GM19463 (cell line): ENCODE results near the gene CA14.
A peak's percentile ranks its signal among the peaks of the same experiment; 100 is the strongest.
"Not testable (repeated sequence)": the region's sequence is repeated elsewhere in the genome, so short reads cannot be mapped to it uniquely, and the experiment has no call there.

Source experiments
- ATAC-seq: cut with Tn5 transposase; IDR thresholded peaks from one replicate; pipeline ENCODE4 v1.9.1; 2021; ENCODE audit warnings: mild to moderate bottlenecking, moderate library complexity; ENCODE audit not compliant: unreplicated experiment

The CA14 gene

DNA sequence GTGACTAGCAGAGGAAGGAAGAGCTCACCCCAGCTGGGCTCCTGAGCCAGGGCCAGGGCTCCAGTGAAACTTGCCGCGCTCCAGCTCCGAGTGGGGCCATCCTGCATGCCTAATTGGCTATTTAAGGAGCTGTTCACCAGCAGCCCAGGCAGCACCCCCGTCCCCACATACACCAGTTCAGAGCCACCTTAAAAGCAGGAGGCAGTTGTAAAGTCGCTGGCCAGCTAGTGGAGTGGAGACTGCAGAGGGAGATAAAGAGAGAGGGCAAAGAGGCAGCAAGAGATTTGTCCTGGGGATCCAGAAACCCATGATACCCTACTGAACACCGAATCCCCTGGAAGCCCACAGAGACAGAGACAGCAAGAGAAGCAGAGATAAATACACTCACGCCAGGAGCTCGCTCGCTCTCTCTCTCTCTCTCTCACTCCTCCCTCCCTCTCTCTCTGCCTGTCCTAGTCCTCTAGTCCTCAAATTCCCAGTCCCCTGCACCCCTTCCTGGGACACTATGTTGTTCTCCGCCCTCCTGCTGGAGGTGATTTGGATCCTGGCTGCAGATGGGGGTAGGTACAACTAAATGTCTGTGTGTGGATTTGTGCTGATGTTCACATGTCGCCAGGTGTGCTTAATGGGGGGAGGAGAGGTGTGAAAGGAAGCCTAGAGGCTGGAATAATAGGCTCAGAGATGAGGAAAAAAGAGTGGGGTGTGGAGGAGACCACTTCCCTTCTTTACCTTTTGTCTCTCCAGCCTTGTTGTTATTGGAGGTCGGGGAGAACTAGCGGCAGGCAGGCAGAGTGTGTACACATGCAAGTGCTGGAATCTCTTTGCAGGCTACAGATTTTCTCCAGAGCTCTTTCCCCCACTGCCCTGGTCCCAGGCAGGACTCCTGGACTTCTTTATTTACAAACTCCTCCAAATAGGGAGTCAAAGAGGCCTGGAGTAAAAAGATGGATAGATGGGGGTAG lies at the start of gene CA14:
Gene CA14, plus strand, starts transcription at position 151 of the 962 bp plus-strand sequence. Its CDS starts 355 bp downstream, at position 506.
- ATAC-seq: no peak

- not testable (repeated sequence) for ATAC-seq
These were observed 49.1 kb upstream of the CA14 start for GRCh38 chr1:150208460-150208859.

GRCh38 chr1:150210091-150210490 lies 47.5 kb upstream of the CA14 start:
- ATAC-seq: no peak

DNA sequence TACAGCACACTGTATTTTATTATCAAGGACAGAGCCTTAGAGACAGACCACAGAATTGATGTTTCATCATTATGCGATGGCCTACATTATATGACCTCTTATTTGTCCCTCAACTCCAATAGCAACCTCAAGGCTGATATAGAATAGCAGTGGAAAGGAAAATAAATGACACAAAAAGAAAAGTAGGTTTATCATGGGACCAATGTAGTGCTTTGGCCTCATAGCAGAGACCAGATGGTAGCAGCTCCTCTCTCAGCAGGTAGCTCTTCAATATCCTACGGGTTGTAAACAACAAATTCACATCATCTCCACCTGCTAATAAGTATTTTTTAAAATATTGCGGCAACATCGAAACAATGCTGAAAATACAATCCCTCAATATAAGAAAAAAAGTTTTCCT lies 46.9 kb upstream of the CA14 start:
- no peak for ATAC-seq

GRCh38 chr1:150212070-150212469 lies 45.5 kb upstream of the CA14 start:
- ATAC-seq: no peak

DNA sequence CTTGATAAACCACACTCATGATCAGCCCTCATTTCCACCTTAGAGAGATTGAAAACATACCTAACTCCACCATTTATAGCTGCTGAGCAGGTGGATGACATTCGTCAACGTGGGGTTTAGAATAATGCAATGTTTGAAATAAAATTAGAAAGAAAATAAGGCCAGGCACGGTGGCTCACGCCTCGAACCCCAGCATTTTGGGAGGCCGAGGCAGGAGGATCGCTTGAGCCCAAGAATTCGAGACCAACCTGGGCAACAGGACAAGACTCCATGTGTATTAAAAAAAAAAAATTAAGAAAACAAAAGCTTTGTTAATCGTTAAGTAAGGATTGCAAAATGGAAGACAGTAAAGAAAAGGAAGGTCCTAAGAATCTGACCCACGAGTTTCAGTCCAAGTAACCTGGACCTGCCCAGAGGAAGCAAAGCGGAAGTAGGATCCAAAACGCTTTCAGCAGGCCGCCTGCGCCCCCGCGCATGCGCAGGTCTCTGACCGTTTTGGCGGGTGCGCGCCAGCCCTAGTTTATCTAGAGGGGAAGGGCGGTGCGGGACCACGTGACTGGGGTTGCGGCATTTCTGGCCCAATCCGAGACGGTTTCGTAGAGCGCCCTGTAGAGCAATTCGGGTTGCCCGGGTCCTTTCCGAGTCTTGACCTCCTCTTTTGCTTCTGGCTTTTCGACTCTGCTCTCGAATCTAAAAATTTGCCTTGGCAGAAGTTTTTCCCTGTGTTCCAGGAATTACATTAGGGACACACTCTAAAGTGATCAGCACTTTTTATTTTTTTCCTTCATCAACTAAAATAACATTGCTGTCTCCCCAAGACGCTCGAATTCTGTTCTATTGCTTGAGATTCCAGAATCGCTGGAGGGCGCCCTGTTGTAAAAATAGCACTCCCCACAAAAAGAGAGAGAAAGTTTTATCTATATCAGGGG lies 44.1 kb upstream of the CA14 start:
- ATAC-seq: peak; percentile 89

DNA sequence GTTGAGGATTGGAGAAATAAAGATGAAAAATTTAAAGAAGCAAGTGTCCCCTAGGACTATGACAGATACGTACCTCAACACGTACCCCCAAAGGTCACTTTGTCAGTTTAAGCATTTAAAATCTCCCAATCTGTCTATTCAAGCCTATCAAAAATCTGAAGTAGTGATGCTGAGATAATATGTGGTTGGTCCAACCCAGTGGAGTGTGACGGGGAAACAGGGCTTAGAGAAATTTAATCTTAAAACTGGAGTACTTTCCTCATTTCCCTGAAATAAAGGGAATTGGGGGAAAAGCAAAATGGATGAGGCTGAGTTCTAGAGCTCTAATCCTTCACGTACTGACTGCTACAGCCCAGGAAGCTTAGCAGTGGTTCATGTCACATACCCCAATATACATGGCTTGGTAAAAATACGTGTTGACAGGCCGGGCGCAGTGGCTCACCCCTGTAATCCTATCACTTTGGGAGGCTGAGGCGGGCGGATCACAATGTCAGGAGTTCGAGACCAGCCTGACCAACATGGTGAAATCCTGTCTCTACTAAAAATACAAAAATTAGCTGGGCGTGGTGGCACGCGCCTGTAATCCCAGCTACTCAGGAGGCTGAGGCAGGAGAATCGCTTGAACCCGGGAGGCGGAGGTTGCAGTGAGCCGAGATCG lies 43.3 kb upstream of the CA14 start:
- ATAC-seq: not testable (repeated sequence)

DNA sequence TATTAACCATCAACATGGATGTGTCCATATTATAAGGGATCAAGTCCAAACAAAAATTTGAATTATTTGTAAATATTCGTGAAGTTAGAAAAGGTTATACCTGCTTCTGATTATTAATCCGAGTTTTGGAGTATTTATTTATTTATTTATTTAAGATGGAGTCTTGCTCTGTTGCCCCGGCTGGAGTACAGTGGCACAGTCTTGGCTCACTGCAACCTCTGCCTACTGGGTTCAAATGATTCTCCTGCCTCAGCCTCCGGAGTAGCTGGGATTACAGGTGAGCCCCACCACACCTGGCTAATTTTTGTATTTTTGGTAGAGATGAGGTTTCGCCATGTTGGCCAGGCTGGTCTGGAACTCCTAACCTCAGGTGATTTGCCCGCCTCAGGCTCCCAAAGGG lies 41.7 kb upstream of the CA14 start:
- not testable (repeated sequence) for ATAC-seq

DNA sequence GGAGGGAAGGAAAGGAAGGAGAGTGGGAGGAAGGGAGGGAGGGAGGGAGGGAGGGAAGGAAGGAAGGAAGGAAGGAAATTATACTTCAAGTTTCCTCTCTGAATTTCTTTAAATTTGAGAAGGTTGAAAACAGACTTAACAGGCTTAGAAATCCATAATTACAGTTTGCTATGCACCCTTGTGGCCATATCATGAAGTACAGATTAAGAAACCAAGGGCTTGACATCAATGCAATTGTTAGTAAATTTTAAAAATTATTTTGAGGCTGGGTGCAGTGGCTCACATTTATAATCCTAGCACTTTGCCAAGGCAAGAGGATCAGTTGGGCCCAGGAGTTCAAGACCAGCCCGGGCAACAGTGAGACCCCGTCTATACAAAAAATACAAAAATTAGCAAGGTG lies 36.0 kb upstream of the CA14 start:
- no peak for ATAC-seq

DNA sequence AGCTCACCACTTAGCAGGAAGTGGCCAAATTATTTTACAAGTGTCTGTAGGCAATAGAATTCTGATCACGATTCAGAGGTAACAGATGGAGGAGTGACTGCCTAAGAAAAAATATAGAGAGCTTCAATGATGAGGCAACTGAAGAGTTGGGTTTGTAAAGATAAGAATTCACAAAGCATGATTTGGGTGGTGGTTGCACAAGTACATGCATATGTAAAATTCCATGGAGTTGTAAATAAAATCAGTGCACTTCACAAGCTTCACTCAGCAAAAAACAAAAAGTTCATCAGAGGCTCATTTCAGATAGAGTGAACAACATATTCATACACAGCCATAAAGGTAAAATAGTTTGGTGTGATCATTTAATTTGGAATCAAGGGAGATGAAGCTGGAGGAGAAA lies 32.6 kb upstream of the CA14 start:
- ATAC-seq: no peak

GRCh38 chr1:150225546-150225945 lies 32.0 kb upstream of the CA14 start:
- ATAC-seq: no peak

GRCh38 chr1:150226486-150226885 lies 31.1 kb upstream of the CA14 start:
- ATAC-seq: no peak

DNA sequence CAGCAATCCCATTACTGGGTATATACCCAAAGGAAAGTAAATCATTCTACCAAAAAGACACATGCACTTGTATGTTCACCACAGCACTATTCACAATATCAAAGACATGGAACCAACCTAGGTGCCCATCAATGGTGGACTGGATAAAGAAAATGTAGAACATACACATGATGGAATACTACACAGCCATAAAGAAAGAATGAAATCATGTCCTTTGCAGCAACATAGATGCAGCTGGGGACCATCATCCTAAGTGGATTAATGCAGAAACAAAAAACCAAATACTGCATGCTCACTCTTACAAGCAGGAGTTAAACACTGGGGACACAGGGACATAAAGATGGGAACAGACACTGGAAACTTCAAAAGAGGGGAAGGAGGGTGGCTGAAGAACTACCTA lies 30.3 kb upstream of the CA14 start:
- ATAC-seq: no peak

DNA sequence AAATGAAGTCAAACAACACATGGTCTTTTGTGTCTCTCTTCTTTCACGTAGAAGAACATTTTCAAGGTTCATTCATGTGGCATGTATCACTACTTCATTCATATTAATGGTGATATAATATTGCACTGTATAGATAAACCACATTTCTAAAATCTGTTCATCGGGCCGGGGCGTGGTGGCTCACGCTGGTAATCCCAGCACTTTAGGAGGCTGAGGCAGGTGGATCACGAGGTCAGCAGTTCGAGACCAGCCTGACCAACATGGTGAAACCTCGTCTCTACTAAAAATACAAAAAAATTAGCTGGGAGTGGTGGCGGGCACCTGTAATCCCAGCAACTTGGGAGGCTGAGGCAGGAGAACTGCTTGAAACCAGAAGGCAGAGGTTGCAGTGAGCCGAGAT lies 29.3 kb upstream of the CA14 start:
- not testable (repeated sequence) for ATAC-seq

GRCh38 chr1:150232921-150233320 lies 24.7 kb upstream of the CA14 start:
- ATAC-seq: not testable (repeated sequence)

DNA sequence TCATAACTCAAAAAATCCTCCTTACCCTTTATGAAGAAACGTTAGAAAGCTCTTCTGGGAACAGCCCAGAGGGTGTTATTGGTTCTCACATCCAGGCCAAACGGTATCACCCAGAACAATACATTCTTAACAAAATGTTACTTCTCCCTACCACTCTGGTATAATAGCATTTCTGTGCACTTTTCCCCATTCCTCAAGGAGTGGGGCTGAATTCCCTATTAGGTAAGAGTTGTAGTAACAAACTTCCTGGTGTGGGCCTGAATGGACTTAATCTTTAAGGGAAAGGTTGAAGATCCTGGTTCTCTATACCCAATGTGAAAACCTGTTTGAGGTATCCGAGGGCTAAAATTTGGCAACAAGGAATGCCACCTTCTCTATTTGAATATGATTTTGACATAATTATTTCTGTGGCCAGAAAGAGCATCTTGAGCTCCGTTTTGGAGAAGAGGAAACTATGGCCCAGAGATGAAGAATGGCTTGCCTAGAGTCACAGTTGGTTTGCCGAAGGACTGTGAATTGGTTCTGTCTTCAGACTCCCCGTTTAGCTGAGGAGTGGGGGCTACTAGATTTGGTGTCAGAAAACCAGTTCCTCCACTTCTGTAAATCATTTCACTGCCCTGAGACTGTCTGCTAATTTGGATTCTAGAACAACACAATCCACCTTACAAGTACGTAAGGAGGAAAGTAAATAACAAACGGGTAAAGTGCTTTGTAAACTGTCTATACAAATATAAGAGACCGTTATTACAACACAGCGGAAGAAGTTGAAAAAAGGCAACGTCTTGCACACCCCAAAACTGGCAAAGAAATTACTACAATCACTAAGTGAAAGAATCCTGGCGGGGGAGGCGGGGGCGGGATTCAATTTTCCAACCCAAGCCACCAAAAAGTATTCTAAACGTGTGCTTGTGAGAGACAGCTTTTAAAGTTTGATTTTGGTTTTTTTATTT lies 23.9 kb upstream of the CA14 start:
- no peak for ATAC-seq

GRCh38 chr1:150234309-150234565 lies 23.3 kb upstream of the CA14 start:
- ATAC-seq: no peak

- peak; percentile 48 for ATAC-seq
These were observed 22.8 kb upstream of the CA14 start for GRCh38 chr1:150234566-150235293.

DNA sequence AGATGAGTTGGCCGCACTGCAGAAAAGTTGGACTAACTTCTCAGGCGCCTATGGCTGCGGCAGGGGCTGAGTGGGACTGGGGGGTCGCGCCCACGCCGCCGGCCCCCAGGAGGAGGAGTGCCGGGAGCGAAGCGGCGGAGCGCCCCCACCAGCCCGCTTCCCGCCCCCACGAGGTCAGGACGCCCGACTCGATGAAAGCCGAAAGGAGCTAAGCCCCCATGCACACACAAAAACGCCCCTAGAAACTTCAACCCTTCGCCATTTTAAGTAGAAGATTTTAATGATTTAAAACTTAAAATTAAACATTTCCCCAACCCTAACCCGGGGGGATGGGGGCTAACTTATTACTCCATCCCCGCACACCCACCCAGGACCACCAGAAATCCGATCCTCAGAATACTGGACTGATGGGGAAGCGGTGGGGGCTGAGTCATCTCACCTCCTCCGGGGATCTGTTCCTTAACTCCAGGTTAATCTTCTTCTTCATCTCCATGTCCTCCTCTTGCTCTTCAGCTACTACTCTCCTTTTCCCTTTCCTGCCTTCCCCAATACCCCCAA lies 22.2 kb upstream of the CA14 start:
- no peak for ATAC-seq
